Keratinocyte (primary cell): Measurements from ENCODE around the gene PTBP2. TPM values are rescaled to one million over a fixed set of nuclear protein-coding genes. Genes with fewer than 3 reads are reported as not detected.

Experiments used
- DNase-seq: peaks from one replicate; pipeline ENCODE4 v3.0.0-alpha.2; 2011; ENCODE audit warnings: low read depth, missing footprints, low spot score
- FAIRE-seq: peaks from 2 replicates; lab custom pipeline; 2011; peaks lifted over from hg19 to GRCh38; lab: Jason Lieb, UNC
- H2AFZ ChIP-seq: 2 replicates; pipeline ENCODE4 v1.6.0; 2012; ENCODE audit warnings: low read length, control low read depth, inconsistent platforms; ENCODE audit not compliant: control insufficient read depth
- H3K27ac ChIP-seq: 2 replicates; pipeline ENCODE4 v1.5.1; 2011; ENCODE audit warnings: low read length; ENCODE audit not compliant: control insufficient read depth, insufficient read depth
- H3K27me3 ChIP-seq: 3 replicates; pipeline ENCODE4 v1.6.0; 2011; ENCODE audit warnings: low read length; ENCODE audit not compliant: control insufficient read depth, insufficient read depth; ENCODE audit errors: extremely low read depth
- H3K36me3 ChIP-seq, 2 experiments: 2 replicates in 1 of 2; 3 replicates in 1 of 2; pipeline ENCODE4 v1.5.1; 2011; ENCODE audit warnings: low read length in 2 of 2, mild to moderate bottlenecking in 1 of 2; ENCODE audit not compliant: control insufficient read depth in 2 of 2, insufficient read depth in 2 of 2; ENCODE audit errors: extremely low read depth in 1 of 2
- H3K4me1 ChIP-seq: 3 replicates; pipeline ENCODE4 v1.5.1; 2011; ENCODE audit warnings: low read length; ENCODE audit not compliant: control insufficient read depth, insufficient read depth; ENCODE audit errors: extremely low read depth
- H3K4me2 ChIP-seq: 3 replicates; pipeline ENCODE4 v1.6.0; 2011; ENCODE audit warnings: low read depth, low read length; ENCODE audit not compliant: control insufficient read depth, insufficient read depth; ENCODE audit errors: extremely low read depth
- H3K4me3 ChIP-seq, 3 experiments: fragments of 200-600 bp in 1 of 3; sonication (generic) in 1 of 3; 2 replicates in 2 of 3; 3 replicates in 1 of 3; pipeline ENCODE4 v1.5.1; 2011 to 2016; ENCODE audit warnings: low read length in 3 of 3, mild to moderate bottlenecking in 3 of 3, control low read depth in 2 of 3, inconsistent platforms in 1 of 3, low read depth in 1 of 3, mixed read lengths in 1 of 3, mixed run types in 1 of 3, moderate library complexity in 1 of 3; ENCODE audit not compliant: control insufficient read depth in 2 of 3, insufficient read depth in 2 of 3; ENCODE audit errors: extremely low read depth in 1 of 3
- H3K79me2 ChIP-seq: 2 replicates; pipeline ENCODE4 v1.6.0; 2012; ENCODE audit warnings: low read length; ENCODE audit not compliant: control insufficient read depth, insufficient read depth
- H3K9ac ChIP-seq: 3 replicates; pipeline ENCODE4 v1.6.0; 2011; ENCODE audit warnings: low read length; ENCODE audit not compliant: control insufficient read depth, insufficient read depth; ENCODE audit errors: extremely low read depth
- H3K9me1 ChIP-seq: 3 replicates; pipeline ENCODE4 v1.6.0; 2011; ENCODE audit warnings: low read length; ENCODE audit not compliant: control insufficient read depth, insufficient read depth; ENCODE audit errors: extremely low read depth
- H3K9me3 ChIP-seq: 2 replicates; pipeline ENCODE4 v1.5.1; 2012; ENCODE audit warnings: low read depth, low read length; ENCODE audit not compliant: control insufficient read depth
- H4K20me1 ChIP-seq: 3 replicates; pipeline ENCODE4 v1.6.0; 2011; ENCODE audit warnings: low read length; ENCODE audit not compliant: control insufficient read depth, insufficient read depth; ENCODE audit errors: extremely low read depth
- CTCF ChIP-seq, 3 experiments: IDR thresholded peaks in 1 of 3; conservative IDR thresholded peaks in 1 of 3; optimal IDR thresholded peaks in 1 of 3; 2 replicates in 2 of 3; 3 replicates in 1 of 3; pipeline versions ENCODE3 to v1.5.1; 2011; ENCODE audit warnings: low read length in 3 of 3, mild to moderate bottlenecking in 3 of 3, moderate library complexity in 2 of 3, control low read depth in 1 of 3, inconsistent platforms in 1 of 3; ENCODE audit not compliant: insufficient read depth in 2 of 3; ENCODE audit errors: extremely low read depth in 1 of 3
- EZH2 ChIP-seq: IDR thresholded peaks from one replicate; pipeline ENCODE4 v1.6.1; 2012; ENCODE audit warnings: inconsistent platforms, mild to moderate bottlenecking, low read length, moderate library complexity
- dilution Hi-C: fragments of 300-500 bp; cut with MboI; formaldehyde crosslinking; loops from one replicate; pipeline ENCODE4 v1.7.0; 2020; ENCODE audit warnings: low sequenced_read_pairs; ENCODE audit not compliant: extremely low pct_ligation_motif_present
- polyA plus RNA-seq, 5 experiments: library from polyadenylated mRNA; depleted of rRNA in 3 of 5; stranded (reverse) in 3 of 5; stranded (forward) in 1 of 5; unstranded in 1 of 5; fragments of >200 nt; gene quantifications; 1 replicate in 1 of 5; 2 replicates in 3 of 5; 3 replicates in 1 of 5; pipeline versions ENCODE4 v1.2.1 to v1.2.3, GENCODE V29; 2011 to 2012; ENCODE audit warnings: missing spikeins in 2 of 5, low read depth in 1 of 5, low replicate concordance in 1 of 5

The PTBP2 gene
- polyA plus RNA-seq, 1 donor (not counting 4 experiments of a cell fraction or from before 2014, with no cell fraction given): 9.5 TPM

DNA sequence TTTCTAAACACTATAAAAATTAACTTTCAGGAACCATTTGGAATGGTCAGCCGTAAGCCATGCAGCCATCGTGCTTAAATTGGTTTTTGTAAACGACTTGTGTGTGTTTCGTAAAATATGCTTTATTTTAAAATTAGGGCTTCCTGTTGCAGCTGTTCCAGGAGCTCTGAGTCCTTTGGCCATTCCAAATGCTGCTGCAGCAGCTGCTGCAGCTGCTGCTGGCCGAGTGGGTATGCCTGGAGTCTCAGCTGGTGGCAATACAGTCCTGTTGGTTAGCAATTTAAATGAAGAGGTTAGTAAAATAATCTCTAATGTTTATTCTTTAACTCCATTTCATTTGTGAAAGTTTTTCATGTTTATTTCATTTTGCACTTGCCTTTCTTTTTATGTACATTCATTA, 83.1 kb downstream of the PTBP2 start:
- Histone ChIP-seq H3K9ac (no peak overlapping the region), H3K36me3 (peaks cover 6 to 7% of the 10 kb centered on the region in 2 experiments), H3K9me1 (no peaks in the 10 kb centered on the region), H2AFZ (no peak overlapping the region), H3K4me1 (no peaks in the 10 kb centered on the region), H3K27ac (no peak overlapping the region), H4K20me1 (no peaks in the 10 kb centered on the region), H3K79me2 (peaks cover 2% of the 10 kb centered on the region), H3K9me3 (no peaks in the 10 kb centered on the region), H3K4me2 (no peak overlapping the region), H3K4me3 (no peak overlapping the region), H3K27me3 (no peaks in the 10 kb centered on the region)
- no peak for DNase-seq
- dilution Hi-C loops: no loop called here
- no peak for TF ChIP-seq CTCF (optimal IDR thresholded peaks at IDR 0.05 in 1 of 3, IDR thresholded peaks at IDR 0.05 in 1 of 3, conservative IDR thresholded peaks at IDR 0.05 in 1 of 3; ENCODE audit: extremely low read depth in 1 of 3, insufficient read depth in 2 of 3, low read length in 3 of 3)
- TF ChIP-seq EZH2: no peak
- no peak for FAIRE-seq

DNA sequence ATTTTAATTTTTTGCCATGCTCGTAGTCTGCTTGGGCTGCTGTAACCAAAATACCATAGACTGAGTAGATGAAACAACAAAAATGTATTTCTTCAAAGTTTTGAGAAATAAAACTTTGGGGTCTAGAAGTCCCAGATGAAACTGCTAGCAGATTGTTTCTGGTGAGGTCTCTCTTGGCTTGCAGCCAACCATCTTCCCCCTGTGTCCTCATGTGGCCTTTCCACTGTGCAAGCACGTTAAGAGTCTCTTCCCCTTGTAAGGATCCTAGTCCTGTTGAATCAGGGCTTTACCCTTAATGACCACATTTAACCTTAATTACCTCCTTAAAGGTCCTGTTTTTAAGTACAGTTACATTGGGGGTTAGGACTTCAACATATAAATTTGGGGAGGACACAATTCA, 86.6 kb downstream of the PTBP2 start:
- dilution Hi-C loops: no loop called here
- no peak overlapping the region for H2AFZ ChIP-seq
- H3K4me2 ChIP-seq: no peak overlapping the region
- H3K9ac ChIP-seq: no peak overlapping the region
- H3K79me2 ChIP-seq: peaks cover 2% of the 10 kb centered on the region
- H3K4me1 ChIP-seq: no peaks in the 10 kb centered on the region
- peaks cover 6 to 7% of the 10 kb centered on the region in 2 experiments for H3K36me3 ChIP-seq
- H3K4me3 ChIP-seq: no peak overlapping the region
- no peaks in the 10 kb centered on the region for H3K9me3 ChIP-seq
- DNase-seq (no peak), FAIRE-seq (no peak)
- H3K27ac ChIP-seq: no peak overlapping the region
- H3K27me3 ChIP-seq: no peaks in the 10 kb centered on the region
- H3K9me1 ChIP-seq: no peaks in the 10 kb centered on the region
- H4K20me1 ChIP-seq: no peaks in the 10 kb centered on the region
- TF ChIP-seq CTCF (optimal IDR thresholded peaks at IDR 0.05 in 1 of 3, IDR thresholded peaks at IDR 0.05 in 1 of 3, conservative IDR thresholded peaks at IDR 0.05 in 1 of 3; ENCODE audit: extremely low read depth in 1 of 3, insufficient read depth in 2 of 3, low read length in 3 of 3): no peak
- no peak for TF ChIP-seq EZH2
